PC-3 (cell line): Measurements from ENCODE around the gene TMEM232.

ENCODE experiments used
- EZH2 ChIP-seq: fragments of 300-600 bp; sonication (generic); IDR thresholded peaks from one replicate; pipeline ENCODE4 v1.6.1; 2017; ENCODE audit warnings: antibody characterized with exemption, mild to moderate bottlenecking, low read length; ENCODE audit not compliant: unreplicated experiment
- EZH2phosphoT487 ChIP-seq: fragments of 300-600 bp; sonication (generic); IDR thresholded peaks from 2 replicates; pipeline ENCODE4 v1.6.1; 2018; ENCODE audit warnings: mild to moderate bottlenecking, antibody characterized with exemption, low read length, borderline replicate concordance
- TF ChIP-seq, protein P1 (sequence below): fragments of 300-600 bp; sonication (generic); conservative IDR thresholded peaks from 2 replicates; pipeline ENCODE4 v1.5.1; 2017; ENCODE audit warnings: antibody characterized with exemption, low read depth, mild to moderate bottlenecking, low read length

DNA sequence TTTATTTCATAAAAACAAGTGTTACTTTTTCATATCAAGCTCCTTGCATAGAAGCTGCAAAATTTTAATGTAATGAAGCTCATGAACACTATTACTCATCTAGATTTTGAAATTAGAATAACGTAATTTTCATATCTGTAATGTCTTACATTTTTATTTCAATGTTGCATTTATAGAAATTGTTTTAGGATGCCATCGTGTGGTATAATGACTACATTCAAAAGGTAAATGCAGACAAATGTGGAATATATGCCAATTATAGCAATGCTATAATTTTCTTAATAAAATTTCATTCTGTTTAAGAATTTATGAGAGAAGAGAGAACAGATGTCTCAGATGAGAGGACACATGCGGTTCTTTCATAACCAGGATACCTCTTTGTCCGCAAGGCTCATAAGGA is 230.2 kb downstream of the TMEM232 start:
- TF ChIP-seq, protein P1, sequence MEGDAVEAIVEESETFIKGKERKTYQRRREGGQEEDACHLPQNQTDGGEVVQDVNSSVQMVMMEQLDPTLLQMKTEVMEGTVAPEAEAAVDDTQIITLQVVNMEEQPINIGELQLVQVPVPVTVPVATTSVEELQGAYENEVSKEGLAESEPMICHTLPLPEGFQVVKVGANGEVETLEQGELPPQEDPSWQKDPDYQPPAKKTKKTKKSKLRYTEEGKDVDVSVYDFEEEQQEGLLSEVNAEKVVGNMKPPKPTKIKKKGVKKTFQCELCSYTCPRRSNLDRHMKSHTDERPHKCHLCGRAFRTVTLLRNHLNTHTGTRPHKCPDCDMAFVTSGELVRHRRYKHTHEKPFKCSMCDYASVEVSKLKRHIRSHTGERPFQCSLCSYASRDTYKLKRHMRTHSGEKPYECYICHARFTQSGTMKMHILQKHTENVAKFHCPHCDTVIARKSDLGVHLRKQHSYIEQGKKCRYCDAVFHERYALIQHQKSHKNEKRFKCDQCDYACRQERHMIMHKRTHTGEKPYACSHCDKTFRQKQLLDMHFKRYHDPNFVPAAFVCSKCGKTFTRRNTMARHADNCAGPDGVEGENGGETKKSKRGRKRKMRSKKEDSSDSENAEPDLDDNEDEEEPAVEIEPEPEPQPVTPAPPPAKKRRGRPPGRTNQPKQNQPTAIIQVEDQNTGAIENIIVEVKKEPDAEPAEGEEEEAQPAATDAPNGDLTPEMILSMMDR, result peak; percentile 45; the same call in 1 of the 2 replicates
- no peak for TF ChIP-seq EZH2
- TF ChIP-seq EZH2phosphoT487, result no peak
